Fibroblast of peridontal ligament (primary cell): Measurements from ENCODE around the gene TSPAN7.

Source experiments
- DNase-seq: peaks from one replicate; pipeline ENCODE4 v3.0.0-alpha.2; 2010; ENCODE audit errors: extremely low read depth

The TSPAN7 gene

DNA sequence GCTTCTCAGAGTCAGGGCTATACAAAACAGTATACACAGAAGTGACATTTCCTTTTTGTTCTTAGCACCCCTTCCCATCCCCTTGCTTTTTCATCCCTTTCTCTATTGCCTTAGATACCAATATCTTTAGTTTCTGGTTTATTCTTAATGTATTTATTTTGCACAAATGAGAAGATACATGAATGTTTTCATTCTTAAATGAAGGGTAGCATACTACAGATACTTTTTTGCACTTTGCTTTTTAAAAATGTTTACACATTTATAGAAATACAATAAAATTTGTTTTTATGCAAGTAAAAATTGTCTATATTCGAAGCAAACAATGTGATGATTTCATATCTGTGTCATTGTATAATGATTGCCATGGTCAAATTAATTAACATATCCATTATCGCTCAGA is 33.1 kb downstream of the TSPAN7 start:
- DNase-seq, result no peak

DNA sequence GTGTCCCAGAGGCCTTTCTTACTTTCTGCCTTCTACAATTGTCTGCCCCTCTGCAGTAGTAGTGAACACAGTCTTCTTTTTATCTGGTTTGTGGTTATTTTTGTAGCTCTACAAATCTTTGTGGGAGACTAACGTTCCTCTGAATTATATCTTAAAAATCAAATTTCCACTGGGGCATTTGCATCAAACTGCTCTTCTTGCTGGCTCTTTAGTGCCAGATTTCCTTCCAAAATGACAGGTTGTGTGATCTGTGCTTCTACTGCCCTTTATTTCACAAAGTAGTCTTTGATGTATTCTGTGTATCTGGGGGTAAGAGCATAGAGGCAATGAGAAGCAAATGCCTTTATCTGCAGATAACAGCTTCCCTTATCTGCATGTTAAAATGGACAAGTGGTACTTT is 34.5 kb downstream of the TSPAN7 start:
- DNase-seq, result no peak

GRCh38 chrX:38596939-38597338 is 35.6 kb downstream of the TSPAN7 start:
- DNase-seq, result no peak

- no peak for DNase-seq
Measured at GRCh38 chrX:38599796-38600755, 38.7 kb downstream of the TSPAN7 start.

- no peak for DNase-seq
Measured at GRCh38 chrX:38601866-38602265, 40.5 kb downstream of the TSPAN7 start.

DNA sequence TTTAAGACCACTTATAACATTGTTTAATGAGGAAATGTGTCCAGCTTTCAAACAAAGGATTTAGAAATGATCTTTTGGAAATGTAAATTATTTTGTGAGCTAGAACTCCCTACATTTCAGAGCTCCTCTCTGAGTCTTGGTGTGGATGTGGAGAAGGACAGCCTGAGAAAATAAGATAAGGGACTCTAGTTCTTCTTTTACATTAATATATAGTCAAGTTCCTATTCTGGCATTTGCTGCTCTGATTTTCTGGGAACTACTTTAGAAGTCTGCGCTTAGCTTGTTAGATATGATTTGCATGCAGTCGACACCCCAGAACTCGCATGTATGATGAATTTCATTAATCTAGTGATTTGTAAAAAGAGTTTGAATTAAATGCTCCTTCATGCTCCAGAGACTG is 45.5 kb downstream of the TSPAN7 start:
- DNase-seq, result no peak

DNA sequence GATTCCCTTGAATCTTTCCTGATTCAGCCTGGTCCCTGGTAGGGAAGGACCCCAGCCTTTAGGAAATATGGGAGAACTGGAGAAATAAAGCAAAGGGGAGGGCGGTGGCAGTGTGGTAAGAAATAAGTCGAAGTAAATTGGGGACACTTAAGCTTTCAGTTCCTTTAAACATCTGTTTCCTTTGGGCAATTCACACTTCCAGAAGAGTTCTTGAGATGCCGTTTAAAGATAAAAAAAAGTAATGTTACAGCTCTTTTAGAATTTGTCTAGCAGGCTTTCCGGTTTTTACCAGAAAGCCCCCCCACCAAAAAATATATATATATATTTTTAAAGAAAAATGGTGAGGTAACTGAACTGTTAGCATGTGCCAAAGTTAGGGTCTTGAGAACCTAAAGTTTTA is 46.6 kb downstream of the TSPAN7 start:
- no peak for DNase-seq

DNA sequence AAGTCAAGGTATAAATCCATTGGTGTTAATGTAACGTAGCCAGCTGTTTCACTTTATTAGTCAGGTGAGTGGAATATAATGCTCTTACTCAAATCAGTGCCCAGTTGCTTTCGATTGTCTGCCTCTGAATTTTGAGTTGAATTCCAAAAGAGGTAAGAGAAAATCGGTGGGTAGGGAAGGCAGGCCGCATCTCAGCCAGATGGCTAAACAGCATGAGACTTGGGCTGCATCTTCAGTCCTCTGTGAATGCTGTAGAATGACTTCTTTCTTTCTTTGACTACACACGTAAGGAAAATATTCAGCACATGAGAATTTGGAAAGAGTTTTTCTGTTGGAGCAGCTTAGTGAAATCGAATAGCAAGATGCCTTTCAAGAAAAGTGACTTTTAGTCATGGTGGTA is 49.5 kb downstream of the TSPAN7 start:
- no peak for DNase-seq

GRCh38 chrX:38612281-38612680 is 50.9 kb downstream of the TSPAN7 start:
- DNase-seq, result no peak

- DNase-seq, result no peak
Measured at GRCh38 chrX:38614485-38614884, 53.1 kb downstream of the TSPAN7 start.

- no peak for DNase-seq
Measured at GRCh38 chrX:38616904-38617303, 55.6 kb downstream of the TSPAN7 start.

DNA sequence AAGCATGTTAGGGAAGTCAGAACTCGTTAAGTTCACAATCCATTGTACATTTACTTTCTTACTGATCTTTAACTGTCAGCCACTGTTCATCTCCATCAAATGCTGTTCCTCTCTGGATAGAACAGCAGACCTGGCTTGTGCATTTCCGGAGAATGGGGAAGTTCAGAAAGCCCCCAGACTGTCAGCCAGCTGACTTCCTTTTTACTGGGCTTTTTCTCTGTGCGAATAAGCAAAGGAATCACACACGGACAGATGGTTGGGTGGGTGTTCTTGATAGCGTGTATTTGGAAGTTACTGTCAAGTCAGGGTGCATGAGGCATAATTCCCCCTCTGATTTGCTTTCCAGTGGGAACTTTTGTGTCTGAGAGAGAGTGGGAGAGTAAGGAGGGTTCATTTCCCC is 56.8 kb downstream of the TSPAN7 start:
- no peak for DNase-seq

- DNase-seq, result no peak
Measured at GRCh38 chrX:38620623-38621022, 59.3 kb downstream of the TSPAN7 start.

DNA sequence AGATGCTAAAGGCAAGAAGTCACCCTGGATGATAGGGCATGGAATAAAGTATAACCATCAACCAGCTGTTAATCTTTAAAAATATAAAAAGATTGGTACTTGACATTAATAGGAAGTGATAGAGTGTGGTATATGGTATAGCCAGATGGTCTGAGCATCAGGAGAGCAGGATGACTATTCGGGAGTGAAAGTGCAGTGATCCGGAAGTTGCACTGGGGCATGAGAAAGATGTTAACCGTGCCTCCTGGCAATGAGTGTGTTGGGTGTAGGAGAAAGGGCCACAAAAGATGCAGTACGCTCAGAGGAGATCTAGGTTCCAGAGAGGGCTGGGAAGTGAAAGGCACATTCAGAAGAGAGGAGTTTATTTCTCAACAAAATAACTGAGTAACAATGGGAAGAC is 65.0 kb downstream of the TSPAN7 start:
- DNase-seq, result no peak

DNA sequence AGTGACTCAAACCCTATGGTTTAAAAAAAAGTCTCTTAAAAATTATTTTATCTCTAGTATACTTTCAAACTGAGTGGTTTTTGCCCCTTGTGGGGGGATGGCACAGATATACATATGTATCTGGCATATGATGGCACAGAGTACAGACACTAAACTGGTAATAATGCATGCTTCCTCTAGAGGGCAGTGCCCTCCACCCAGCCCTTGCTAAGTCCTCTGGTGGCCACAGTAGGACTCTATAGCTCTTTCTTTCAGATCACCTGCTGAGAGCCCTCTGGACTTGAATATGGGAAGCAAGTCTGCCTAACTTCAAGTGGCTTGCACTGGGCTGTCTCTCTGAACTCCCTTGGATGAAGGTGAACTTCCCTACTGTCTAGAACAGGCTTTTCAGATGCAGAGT is 66.3 kb downstream of the TSPAN7 start:
- DNase-seq, result no peak

GRCh38 chrX:38628587-38628986 is 67.2 kb downstream of the TSPAN7 start:
- no peak for DNase-seq

- DNase-seq, result no peak
Measured at GRCh38 chrX:38632516-38632915, 71.2 kb downstream of the TSPAN7 start.

- DNase-seq, result no peak
Measured at GRCh38 chrX:38634665-38635064, 73.3 kb downstream of the TSPAN7 start.

DNA sequence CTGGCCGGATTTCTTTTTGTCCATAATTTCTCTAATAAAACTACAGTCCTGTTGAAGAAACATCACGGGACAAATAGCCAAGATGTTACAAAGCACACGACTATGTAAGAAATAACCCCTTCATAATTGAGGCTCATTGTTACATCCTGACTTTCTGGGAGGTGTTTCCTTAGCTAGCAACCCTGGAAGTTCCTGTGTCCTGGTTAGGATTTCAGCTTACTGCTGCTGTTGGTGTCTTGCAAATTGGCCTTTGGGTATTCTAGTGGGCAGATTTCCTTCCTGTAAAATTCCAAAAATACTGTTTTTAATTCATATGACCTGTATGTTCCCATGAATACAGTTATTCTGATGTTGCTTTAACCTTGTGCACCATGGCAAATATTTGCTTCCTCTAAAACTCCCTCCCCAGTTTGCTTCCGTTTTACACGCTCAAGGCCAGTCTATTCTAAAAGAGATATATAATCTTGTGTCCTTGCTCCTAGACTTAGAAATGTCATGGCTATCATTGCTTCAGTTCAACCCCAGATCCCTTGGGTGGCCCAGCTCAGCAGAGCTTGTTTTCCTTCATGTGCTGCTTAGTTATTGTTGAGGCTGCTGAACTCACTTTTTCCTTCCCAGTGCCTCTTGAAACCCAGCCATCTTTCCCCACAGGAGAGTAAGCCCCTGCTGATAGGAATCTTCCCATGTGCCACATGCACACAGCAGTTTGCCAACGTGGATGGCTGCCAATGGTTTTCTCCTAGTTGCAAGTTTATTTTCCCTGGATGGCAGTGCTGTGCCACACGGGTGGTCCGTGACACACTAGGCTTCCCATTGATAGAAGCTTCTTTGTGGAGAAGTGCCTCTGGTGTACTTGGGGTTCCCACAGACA is 75.8 kb downstream of the TSPAN7 start:
- peak; percentile 2 for DNase-seq

GRCh38 chrX:38638952-38639529 is 77.7 kb downstream of the TSPAN7 start:
- no peak for DNase-seq

DNA sequence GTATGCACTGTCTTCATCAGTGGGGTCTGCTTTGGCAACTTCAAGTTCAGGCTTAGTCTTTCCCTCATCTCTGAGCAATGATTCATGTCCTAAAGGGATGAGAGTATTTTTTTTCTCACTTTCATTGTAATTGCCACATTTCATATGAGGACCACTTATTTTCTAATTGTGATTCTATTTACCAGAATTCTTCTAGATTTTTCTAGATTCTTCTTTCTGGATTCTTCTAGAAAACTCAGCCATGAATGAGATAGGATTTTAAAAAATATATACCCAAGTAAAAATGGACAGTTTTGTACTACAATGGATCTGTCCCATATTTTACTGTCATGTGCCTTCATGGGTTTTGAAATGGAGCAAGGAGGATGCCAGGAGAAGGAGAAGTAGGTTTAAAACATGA is 78.4 kb downstream of the TSPAN7 start:
- DNase-seq, result no peak

GRCh38 chrX:38641197-38641596 is 79.9 kb downstream of the TSPAN7 start:
- no peak for DNase-seq
